GM21423 (cell line): Measurements from ENCODE around the gene MAPRE3.
A peak's percentile ranks its signal among the peaks of the same experiment; 100 is the strongest.
"Not testable (repeated sequence)": the region's sequence is repeated elsewhere in the genome, so short reads cannot be mapped to it uniquely, and the experiment has no call there.

ENCODE experiments used
- ATAC-seq: cut with Tn5 transposase; IDR thresholded peaks from one replicate; pipeline ENCODE4 v1.9.1; 2021; ENCODE audit warnings: mild to moderate bottlenecking, moderate library complexity; ENCODE audit not compliant: unreplicated experiment

The MAPRE3 gene

DNA sequence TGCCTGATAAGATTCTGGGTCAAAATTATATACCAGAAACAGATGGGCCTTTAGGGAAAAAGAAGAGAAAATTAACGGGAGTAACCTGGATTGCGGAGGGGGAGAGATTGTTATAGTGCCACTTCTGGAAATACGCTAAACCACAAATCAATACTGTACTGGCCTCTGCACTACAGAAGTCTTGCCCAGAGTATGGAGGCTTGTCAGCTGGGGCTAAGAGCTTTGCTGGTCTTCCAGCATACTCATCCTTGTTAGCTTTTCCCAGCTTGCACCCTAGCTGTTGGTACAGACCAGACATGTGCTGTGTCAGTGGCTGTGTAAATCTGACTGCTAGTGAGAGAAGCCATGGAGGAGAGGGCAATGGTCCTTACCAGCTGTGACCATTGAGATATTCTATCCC is 89.9 kb downstream of the MAPRE3 start:
- ATAC-seq = no peak

DNA sequence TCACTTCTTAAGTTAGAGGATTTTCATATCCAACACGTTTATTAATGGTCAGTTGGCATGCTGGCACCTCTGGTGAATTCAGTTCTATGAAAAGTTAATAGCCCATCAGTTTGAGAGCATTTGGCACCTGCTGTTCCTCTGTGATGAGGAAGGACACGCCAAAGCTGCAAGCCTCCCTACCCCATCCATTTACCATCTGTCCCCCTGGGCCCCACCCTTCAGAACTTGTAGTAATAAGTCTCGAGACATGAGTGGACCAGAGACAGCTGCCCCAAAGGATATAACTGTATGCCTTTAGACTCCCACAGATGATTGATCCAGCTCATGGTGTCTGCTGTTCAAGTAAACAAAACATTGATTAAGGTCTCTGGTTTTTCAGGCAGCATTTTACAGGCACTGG is 94.7 kb downstream of the MAPRE3 start:
- no peak for ATAC-seq

DNA sequence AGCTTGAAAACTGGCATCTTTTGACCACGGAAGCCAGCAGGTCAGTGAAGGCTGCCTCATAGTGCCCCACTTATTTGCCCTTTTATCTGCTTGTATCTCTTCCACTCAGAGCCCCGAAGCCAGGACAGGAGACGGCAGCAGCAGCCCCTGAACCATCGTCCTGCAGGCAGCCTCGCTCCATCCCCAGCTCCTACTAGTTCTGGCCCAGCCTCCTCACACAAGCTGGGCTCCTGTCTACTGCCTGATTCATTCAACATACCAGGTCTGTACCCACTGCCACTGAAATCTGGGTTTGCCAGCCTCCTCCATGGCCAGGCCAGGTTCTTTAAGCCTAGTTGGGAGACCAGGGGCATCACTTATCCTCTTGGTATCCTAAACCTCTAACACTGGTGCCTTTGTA is 96.9 kb downstream of the MAPRE3 start:
- ATAC-seq = no peak

DNA sequence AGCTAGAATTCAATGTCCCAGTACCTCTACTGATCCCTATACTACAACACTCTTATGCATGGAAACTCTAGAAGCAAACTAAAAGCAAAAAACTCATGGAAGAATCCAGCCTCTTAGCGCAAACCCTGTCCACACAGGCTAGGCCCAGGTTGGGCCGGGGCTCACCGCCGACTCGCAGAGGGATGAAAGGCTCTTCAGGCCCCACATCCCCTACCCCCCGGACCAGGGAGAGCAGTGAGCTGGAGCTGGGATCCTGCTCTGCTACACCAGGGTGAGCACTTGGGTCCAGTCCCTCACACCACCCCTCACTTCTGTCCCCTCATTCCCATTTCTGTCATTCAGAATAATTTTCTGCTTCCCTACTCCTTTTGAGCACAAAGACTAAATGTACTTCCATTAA is 99.0 kb downstream of the MAPRE3 start:
- no peak for ATAC-seq

DNA sequence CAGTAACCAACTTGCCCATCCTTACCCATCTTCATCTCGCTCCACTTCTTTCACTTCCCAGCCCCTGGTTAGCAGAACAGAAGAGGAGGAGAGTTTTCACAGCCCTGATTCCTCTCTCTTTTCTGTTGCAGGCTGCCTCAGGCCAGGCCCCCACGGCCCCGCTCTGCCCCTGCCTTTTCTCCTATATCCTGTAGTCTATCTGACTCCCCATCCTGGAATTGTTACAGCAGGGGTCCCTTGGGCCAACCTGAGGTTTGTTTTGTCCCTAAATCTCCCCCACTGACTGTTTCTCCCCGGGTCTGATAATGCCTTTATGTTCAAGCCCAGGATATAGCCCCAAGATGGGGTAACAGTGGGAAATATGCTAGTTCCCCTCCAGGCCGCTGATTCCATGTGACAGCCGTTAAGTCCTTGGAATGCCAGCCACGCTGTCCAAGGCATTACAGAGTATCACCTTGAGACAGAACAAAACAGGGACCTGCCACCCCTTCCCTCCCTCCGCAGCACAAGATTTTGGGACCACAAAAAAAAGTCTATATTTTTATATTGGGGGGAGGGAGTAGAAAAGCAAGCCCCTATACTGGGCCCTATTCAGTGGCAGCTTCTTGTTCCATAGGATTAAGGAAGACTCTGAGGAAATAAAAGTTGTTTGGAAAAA is 99.7 kb downstream of the MAPRE3 start:
- no peak for ATAC-seq

DNA sequence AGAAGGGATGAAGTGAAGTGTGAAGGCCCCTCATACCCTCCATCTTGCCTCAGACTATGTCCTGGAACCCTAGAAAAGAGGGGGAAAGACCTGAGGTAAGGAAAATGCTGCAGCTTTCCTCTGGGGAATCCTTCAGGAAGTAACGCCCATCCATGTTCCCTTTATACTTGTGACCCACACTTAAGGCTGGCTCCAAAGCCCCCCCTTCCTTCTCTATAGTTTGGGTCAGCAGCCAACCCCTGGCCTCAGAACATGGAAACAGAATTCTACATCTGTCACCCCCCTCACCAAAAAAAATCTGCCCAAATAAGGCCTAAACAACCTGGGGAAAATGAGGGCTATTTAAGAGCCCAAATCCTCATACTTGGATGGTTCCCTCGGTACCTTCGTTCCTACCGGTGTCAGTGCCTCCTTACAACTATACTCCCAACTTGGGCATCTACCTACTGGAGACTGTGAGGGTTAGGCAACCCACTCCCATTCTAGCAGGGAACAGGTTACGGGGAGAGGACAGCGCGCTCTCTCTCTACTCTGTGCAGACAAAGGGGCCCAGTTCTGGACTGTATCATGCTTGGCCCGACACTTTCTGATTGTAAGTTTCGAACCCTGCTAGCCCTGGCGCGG is 100.3 kb downstream of the MAPRE3 start:
- ATAC-seq = peak; percentile 1

DNA sequence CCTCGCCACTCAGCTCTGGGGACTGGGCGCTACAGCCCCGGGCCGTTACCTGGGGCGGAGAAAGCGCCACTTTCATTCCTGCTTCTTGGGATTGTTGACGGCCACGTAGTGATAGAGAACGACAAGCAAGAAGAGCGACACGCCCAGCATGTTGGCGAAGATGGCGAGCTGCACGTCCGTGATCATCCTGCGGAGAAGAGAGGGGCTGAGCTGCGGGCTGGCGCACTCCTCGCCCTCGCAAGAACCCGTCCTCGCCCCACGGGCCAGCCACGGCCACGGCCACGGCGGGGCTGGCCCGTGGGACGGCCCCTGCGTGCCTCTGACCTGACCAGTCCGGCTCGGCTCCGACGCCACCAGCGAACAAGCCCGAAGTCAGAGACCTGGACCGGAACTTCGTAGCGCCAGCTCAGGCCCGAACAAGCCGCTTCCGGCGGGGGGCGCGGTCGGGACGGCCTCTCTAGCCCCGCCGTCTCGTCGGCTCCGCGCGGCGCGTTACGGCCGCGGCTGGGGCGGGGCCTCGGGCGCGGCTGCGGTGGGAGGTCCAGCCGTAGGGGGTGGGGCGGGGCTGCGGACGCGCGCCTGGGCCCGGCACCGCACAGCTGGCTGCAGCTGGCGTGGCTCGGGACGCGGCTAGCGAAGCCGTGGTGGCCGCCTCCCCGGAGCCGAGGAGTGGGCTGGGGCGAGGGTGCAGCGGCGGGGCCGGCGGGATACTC is 101.0 kb downstream of the MAPRE3 start, which contains the start of gene OST4:
Gene OST4, minus strand, starts transcription at position 378 of the 713 bp plus-strand sequence.
- peak; percentile 82 for ATAC-seq

DNA sequence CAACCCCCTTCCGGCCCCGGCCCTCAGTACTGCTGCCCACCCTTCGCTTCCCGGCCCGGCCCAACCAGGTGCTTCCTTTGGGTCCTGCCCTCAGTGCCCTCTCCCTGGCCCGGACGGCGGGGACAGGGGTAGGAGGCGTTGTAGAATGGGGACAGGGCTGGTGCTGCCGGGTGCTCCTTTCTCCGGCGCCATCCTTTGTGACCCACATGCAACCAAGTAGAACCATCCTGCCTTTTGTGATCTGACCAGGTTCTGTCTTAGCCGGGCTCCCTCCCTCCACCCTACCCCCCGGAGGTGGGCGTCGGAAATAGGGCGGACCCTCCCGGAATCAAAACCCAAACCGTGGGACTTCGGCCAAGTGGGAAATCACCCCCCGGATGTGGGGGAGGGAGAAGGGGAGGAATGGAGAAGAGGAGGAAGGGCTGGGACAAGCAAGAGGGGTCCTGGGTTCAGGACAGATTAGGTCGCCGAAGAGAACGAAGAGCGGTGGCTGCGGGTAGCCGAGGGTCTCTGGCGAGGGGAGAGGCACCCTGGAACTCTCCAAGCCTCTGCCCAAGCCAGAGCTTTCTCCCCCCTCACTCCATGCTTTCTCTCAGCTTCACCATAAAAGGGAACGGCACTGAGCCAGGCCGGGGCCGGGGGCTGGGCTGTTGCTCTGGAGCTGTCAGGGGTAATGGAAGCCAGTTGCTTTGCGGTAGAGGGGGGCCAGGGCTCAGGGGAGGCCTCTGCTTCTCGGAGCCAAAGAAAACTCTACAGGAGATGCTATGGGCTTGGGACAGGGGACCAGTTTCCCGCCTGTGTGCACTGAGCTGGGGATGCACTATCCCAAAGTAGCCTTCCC is 101.8 kb downstream of the MAPRE3 start:
- peak; percentile 18 for ATAC-seq

DNA sequence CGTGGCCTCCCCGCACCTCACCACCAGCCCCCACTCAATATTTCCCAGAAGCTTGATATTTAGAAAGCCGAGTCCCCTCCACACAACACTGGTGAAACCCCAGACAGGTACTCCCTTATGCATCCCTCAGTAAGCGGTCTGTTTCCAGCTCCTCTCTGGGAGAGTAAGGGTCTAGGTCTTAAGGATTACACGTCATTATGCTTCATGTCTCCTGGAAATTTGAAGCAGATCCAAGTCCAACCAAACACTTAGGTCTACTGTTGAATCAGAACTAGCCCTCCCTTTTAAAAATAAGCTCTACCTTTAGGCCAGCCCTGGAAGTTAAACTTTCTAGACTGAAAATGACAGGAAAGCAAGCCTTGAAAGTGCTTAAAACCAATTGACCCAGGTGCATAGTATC is 102.5 kb downstream of the MAPRE3 start:
- no peak for ATAC-seq

DNA sequence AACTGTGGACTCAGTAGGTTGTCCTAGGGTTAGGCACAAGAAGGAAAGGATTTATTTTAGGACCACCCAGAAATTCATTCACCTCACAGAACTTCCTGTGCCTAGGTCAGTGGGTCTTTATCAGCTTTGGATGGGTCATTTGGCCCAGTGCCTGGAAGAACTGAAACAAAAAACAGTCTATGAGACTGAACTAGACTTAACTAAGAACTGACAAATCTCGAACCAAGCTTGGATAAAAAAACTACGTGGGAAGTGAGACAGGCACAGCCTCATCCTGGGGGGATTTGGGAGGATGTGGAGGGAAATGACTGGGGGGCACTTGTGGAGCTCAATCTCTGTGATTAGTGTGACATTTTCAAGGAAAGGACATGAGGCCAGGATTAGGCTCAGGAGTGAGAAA is 103.3 kb downstream of the MAPRE3 start:
- ATAC-seq = no peak

DNA sequence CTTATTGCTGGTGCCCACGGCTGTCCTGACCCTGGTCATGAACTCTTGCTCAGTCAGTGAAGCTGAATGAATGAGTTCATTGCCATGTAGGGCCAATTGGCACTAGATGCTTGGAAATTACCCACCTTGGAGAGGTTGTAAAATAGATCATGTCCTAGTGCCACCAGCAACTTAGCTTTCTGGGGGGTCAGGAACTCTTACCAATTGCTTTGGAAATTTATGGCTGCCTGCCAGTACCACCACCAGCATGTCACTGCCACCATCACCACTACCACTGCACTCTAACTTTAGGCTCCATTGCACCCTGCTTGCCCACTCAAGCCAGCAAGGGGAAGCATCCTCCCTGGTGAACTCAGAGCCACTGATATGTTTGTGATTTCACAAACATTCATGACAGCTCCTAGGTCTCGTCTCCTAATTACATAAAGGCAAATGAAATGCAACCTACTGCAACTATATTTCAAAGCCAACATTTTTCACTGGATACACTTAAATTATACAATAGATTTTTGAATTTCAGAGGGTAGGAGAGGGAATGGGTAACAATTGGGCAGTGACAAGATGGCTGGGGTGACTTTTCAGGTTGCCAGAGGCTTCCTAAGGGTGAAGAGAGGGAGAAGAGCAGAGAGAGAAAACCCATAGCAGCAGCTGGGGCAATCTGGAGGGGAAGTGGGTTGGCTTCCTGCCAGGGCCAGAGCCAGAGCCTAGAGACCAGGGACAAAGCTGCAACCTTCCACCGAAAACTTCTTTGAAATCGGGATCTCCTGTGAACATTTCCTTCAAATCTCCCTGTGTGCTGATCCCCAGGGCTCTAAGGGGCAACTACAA is 104.5 kb downstream of the MAPRE3 start:
- no peak for ATAC-seq

DNA sequence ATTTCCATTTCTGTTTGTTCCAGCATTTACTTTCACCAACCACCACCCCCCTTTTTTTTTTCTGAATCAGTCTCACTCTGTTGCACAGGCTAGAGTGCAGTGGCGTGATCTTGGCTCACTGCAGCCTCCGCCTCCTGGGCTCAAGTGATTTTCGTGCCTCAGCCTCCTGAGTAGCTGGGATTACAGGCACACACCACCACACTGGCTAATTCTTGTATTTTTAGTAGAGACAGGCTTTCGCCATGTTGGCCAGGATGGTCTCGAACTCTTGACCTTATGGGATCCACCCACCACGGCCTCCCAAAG is 105.1 kb downstream of the MAPRE3 start:
- not testable (repeated sequence) for ATAC-seq

DNA sequence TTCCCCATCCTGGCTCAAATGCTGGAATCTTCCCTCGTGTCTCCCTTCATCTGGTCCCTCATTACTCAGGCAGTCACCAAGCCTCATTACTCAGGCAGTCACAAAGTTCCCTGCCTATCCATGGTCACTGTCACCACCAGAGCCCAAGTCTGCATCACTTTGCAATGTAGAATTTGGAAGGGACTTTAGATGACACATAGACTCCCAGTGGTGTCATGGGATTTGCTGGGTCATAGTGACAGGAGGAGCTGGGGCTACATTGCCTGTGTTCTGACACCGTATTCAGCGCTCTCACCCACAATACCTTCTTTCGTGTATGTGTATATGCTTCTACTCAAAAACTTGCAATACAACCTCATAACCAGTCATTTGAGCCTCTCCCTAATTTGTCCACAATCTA is 105.9 kb downstream of the MAPRE3 start:
- no peak for ATAC-seq
